ENCODE data around the gene TBP.
"Not testable (repeated sequence)": the region's sequence is repeated elsewhere in the genome, so short reads cannot be mapped to it uniquely, and the experiment has no call there.

TBP gene

GRCh38 chr6:170605574-170606259, 51.5 kb downstream of the TBP start:
- no peak for FAIRE-seq
- no peak for DNase-seq (ENCODE audit: low spot score)

- FAIRE-seq; DNase-seq (ENCODE audit: low spot score): not testable (repeated sequence)
These were observed 55.1 kb downstream of the TBP start for GRCh38 chr6:170609225-170609624.

GRCh38 chr6:170612256-170612804, 58.2 kb downstream of the TBP start:
- not testable (repeated sequence) for FAIRE-seq

GRCh38 chr6:170616020-170616554, 61.9 kb downstream of the TBP start:
- FAIRE-seq; DNase-seq (ENCODE audit: low spot score): not testable (repeated sequence)

More at GRCh38 chr6:170612256-170612804, 58.2 kb downstream of the TBP start:
- DNase-seq (ENCODE audit: low spot score), result not testable (repeated sequence)

Measured in urothelium cell line (cell line).